H9 (cell line): ENCODE measurements around the gene KIF26B. TPM values are rescaled to one million over a fixed set of nuclear protein-coding genes. Genes with fewer than 3 reads are reported as not detected.

Experiments
- DNase-seq: peaks from one replicate; pipeline ENCODE4 v3.0.0-alpha.2; 2017
- H2AFZ ChIP-seq: one replicate; pipeline ENCODE4 v1.6.1; 2013; ENCODE audit warnings: mild to moderate bottlenecking, low read length, control low read depth, moderate library complexity
- H2AK5ac ChIP-seq: 2 replicates; pipeline ENCODE4 v1.6.1; 2013; ENCODE audit warnings: low read length, control low read depth, mixed read lengths; ENCODE audit not compliant: insufficient read length
- H2BK120ac ChIP-seq: one replicate; pipeline ENCODE4 v1.6.1; 2013; ENCODE audit warnings: low read depth, mild to moderate bottlenecking, low read length, control low read depth, inconsistent platforms; ENCODE audit not compliant: poor library complexity, severe bottlenecking
- H2BK12ac ChIP-seq: 2 replicates; pipeline ENCODE4 v1.6.1; 2013; ENCODE audit warnings: low read length, control low read depth, mixed read lengths, low read depth; ENCODE audit not compliant: insufficient read length
- H2BK15ac ChIP-seq: 2 replicates; pipeline ENCODE4 v1.6.1; 2013; ENCODE audit warnings: low read depth, low read length, control low read depth
- H2BK20ac ChIP-seq: one replicate; pipeline ENCODE4 v1.6.1; 2013; ENCODE audit warnings: low read depth, mild to moderate bottlenecking, low read length, control low read depth, inconsistent platforms; ENCODE audit not compliant: poor library complexity, severe bottlenecking
- H2BK5ac ChIP-seq: 2 replicates; pipeline ENCODE4 v1.6.1; 2013; ENCODE audit warnings: low read length, control low read depth, mixed read lengths; ENCODE audit not compliant: insufficient read length
- H3K14ac ChIP-seq: 2 replicates; pipeline ENCODE4 v1.6.1; 2013; ENCODE audit warnings: low read length, control low read depth; ENCODE audit not compliant: insufficient read depth
- H3K18ac ChIP-seq: 2 replicates; pipeline ENCODE4 v1.6.1; 2013; ENCODE audit warnings: low read depth, mild to moderate bottlenecking, mixed read lengths, low read length, control low read depth; ENCODE audit not compliant: insufficient read length
- H3K23ac ChIP-seq: 2 replicates; pipeline ENCODE4 v1.6.1; 2013; ENCODE audit warnings: low read length, control low read depth, mixed read lengths, low read depth; ENCODE audit not compliant: insufficient read length
- H3K23me2 ChIP-seq: 2 replicates; pipeline ENCODE4 v1.6.1; 2013; ENCODE audit warnings: low read depth, mild to moderate bottlenecking, mixed read lengths, low read length, control low read depth; ENCODE audit not compliant: insufficient read length, poor library complexity, severe bottlenecking
- H3K27ac ChIP-seq: 2 replicates; pipeline ENCODE4 v1.5.1; 2013; ENCODE audit warnings: low read length, control low read depth, mixed read lengths, low read depth; ENCODE audit not compliant: insufficient read length
- H3K27me3 ChIP-seq: 2 replicates; pipeline ENCODE4 v1.6.1; 2013; ENCODE audit warnings: low read length, control low read depth, inconsistent platforms; ENCODE audit not compliant: insufficient read depth
- H3K4ac ChIP-seq: 2 replicates; pipeline ENCODE4 v1.6.1; 2013; ENCODE audit warnings: low read depth, mild to moderate bottlenecking, control low read depth, inconsistent platforms, low read length, moderate library complexity
- H3K4me1 ChIP-seq: 2 replicates; pipeline ENCODE4 v1.6.1; 2013; ENCODE audit warnings: low read length, control low read depth, inconsistent platforms; ENCODE audit not compliant: insufficient read depth
- H3K4me2 ChIP-seq: 2 replicates; pipeline ENCODE4 v1.6.1; 2013; ENCODE audit warnings: low read length, control low read depth, mixed read lengths; ENCODE audit not compliant: insufficient read length, insufficient read depth
- H3K56ac ChIP-seq: 2 replicates; pipeline ENCODE4 v1.6.1; 2013; ENCODE audit warnings: low read depth, mild to moderate bottlenecking, mixed read lengths, low read length, control low read depth; ENCODE audit not compliant: insufficient read length
- H3K79me1 ChIP-seq: 2 replicates; pipeline ENCODE4 v1.6.1; 2013; ENCODE audit warnings: low read depth, mild to moderate bottlenecking, moderate library complexity, low read length, control low read depth, inconsistent platforms; ENCODE audit not compliant: insufficient read depth, poor library complexity, severe bottlenecking
- H3K79me2 ChIP-seq: 2 replicates; pipeline ENCODE4 v1.6.1; 2013; ENCODE audit warnings: low read length, control low read depth, inconsistent platforms; ENCODE audit not compliant: insufficient read depth
- H3K9ac ChIP-seq: 2 replicates; pipeline ENCODE4 v1.6.1; 2013; ENCODE audit warnings: low read length, control low read depth, mixed read lengths; ENCODE audit not compliant: insufficient read length; ENCODE audit errors: extremely low read depth
- H3K9me3 ChIP-seq: one replicate; pipeline ENCODE4 v1.6.1; 2013; ENCODE audit warnings: low read depth, low read length, inconsistent platforms; ENCODE audit not compliant: control insufficient read depth
- H3T11ph ChIP-seq: one replicate; pipeline ENCODE4 v1.6.1; 2013; ENCODE audit warnings: mild to moderate bottlenecking, low read length, control low read depth, inconsistent platforms
- H4K20me1 ChIP-seq: one replicate; pipeline ENCODE4 v1.6.1; 2013; ENCODE audit not compliant: control insufficient read depth, insufficient read length, insufficient read depth
- H4K5ac ChIP-seq: 2 replicates; pipeline ENCODE4 v1.6.1; 2013; ENCODE audit warnings: low read depth, mild to moderate bottlenecking, mixed read lengths, low read length, control low read depth; ENCODE audit not compliant: insufficient read length
- H4K8ac ChIP-seq: replicated peaks from 2 replicates; pipeline ENCODE4 v1.6.1; 2013; ENCODE audit warnings: low read length, control low read depth, mixed read lengths, low read depth; ENCODE audit not compliant: insufficient read length
- H4K91ac ChIP-seq: 2 replicates; pipeline ENCODE4 v1.6.1; 2013; ENCODE audit warnings: low read depth, mild to moderate bottlenecking, moderate library complexity, mixed read lengths, low read length, control low read depth; ENCODE audit not compliant: insufficient read length
- H3K27ac Mint-ChIP-seq, 3 experiments: 2 replicates in 2 of 3; 3 replicates in 1 of 3; pipeline ENCODE4 v1.8.0; 2020 to 2021; ENCODE audit warnings: mixed read lengths in 3 of 3, mild to moderate bottlenecking in 1 of 3, moderate library complexity in 1 of 3
- H3K27me3 Mint-ChIP-seq: 2 replicates; pipeline ENCODE4 v1.8.0; 2021; ENCODE audit warnings: low read depth, mild to moderate bottlenecking, moderate library complexity, mixed read lengths
- H3K36me3 Mint-ChIP-seq, 3 experiments: 2 replicates in 2 of 3; 3 replicates in 1 of 3; pipeline ENCODE4 v1.8.0; 2020 to 2021; ENCODE audit warnings: low read depth in 3 of 3, mixed read lengths in 3 of 3; ENCODE audit not compliant: insufficient read depth in 1 of 3
- H3K4me1 Mint-ChIP-seq, 2 experiments: 2 replicates each; pipeline ENCODE4 v1.8.0; 2020; ENCODE audit warnings: mixed read lengths in 2 of 2
- H3K4me3 Mint-ChIP-seq, 2 experiments: 2 replicates in 1 of 2; 3 replicates in 1 of 2; pipeline ENCODE4 v1.8.0; 2020 to 2021; ENCODE audit warnings: mild to moderate bottlenecking in 2 of 2, mixed read lengths in 2 of 2, moderate library complexity in 1 of 2
- H3K9me3 Mint-ChIP-seq, 2 experiments: 2 replicates in 1 of 2; 3 replicates in 1 of 2; pipeline ENCODE4 v1.8.0; 2020; ENCODE audit warnings: mild to moderate bottlenecking in 2 of 2, mixed read lengths in 2 of 2, moderate library complexity in 1 of 2
- WGBS: extraction: QIAGEN DNeasy Blood & Tissue Kit; methylation state at CpG from one replicate; pipeline ENCODE4 v1.1.7; 2013; ENCODE audit warnings: missing lambda C conversion rate, low lambda C conversion rate, mixed read lengths; ENCODE audit not compliant: insufficient read length; ENCODE audit errors: extremely low coverage; 5-methylcytosine and 5-hydroxymethylcytosine counted together
- total RNA-seq: library from RNA; stranded (reverse); gene quantifications from 2 replicates; pipeline ENCODE4 v1.2.1, GENCODE V29; 2021
- TF ChIP-seq, protein P1 (sequence below): fragments of 200-600 bp; sonication (generic); conservative IDR thresholded peaks from 3 replicates; pipeline ENCODE4 v1.8.0; 2021; ENCODE audit warnings: antibody characterized with exemption, mild to moderate bottlenecking

The KIF26B gene
- total RNA-seq, 1 experiment from 2014 or later: 0.13 TPM

DNA sequence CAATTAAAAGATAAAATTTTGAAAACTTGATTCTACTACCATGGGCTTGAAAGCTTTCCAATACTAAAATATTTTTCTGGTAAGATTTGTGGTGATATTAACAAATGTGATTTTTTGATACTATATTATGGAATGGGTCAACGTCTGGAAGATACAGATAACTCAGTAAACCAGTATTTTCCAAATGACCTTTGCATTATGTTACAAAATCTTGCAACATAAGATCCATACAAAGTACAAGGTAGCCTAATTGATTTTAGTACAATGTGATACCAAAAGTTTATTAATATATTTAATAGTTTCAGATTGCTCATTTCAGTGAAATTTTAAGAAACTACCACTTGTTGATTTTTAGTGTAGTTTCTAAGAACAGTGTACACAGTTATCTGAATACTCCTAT, 236.2 kb downstream of the KIF26B start:
- no peaks in the 10 kb centered on the region for H3K36me3 Mint-ChIP-seq
- no peaks in the 10 kb centered on the region for H3K23me2 ChIP-seq
- H3K27ac Mint-ChIP-seq: no peak overlapping the region
- no peak overlapping the region for H2BK20ac ChIP-seq
- no peak overlapping the region for H2BK15ac ChIP-seq
- H2BK12ac ChIP-seq: no peak overlapping the region
- no peak overlapping the region for H4K5ac ChIP-seq
- no peak overlapping the region for H3K23ac ChIP-seq
- no peaks in the 10 kb centered on the region for H3K79me2 ChIP-seq
- H3K4me2 ChIP-seq: no peak overlapping the region
- no peak overlapping the region for H2AK5ac ChIP-seq
- H3K56ac ChIP-seq: no peak overlapping the region
- no peak overlapping the region for H4K91ac ChIP-seq
- TF ChIP-seq, protein P1, sequence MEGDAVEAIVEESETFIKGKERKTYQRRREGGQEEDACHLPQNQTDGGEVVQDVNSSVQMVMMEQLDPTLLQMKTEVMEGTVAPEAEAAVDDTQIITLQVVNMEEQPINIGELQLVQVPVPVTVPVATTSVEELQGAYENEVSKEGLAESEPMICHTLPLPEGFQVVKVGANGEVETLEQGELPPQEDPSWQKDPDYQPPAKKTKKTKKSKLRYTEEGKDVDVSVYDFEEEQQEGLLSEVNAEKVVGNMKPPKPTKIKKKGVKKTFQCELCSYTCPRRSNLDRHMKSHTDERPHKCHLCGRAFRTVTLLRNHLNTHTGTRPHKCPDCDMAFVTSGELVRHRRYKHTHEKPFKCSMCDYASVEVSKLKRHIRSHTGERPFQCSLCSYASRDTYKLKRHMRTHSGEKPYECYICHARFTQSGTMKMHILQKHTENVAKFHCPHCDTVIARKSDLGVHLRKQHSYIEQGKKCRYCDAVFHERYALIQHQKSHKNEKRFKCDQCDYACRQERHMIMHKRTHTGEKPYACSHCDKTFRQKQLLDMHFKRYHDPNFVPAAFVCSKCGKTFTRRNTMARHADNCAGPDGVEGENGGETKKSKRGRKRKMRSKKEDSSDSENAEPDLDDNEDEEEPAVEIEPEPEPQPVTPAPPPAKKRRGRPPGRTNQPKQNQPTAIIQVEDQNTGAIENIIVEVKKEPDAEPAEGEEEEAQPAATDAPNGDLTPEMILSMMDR: no peak
- H2BK120ac ChIP-seq: no peak overlapping the region
- no peak overlapping the region for H2BK5ac ChIP-seq
- H3K14ac ChIP-seq: no peak overlapping the region
- H3K4me1 ChIP-seq: peaks cover 3% of the 10 kb centered on the region; the same call in 1 of the 2 replicates
- no peaks in the 10 kb centered on the region for H3K9me3 ChIP-seq
- no peak for DNase-seq
- no peak overlapping the region for H3K27ac ChIP-seq
- H4K8ac ChIP-seq: no peak overlapping the region
- H2AFZ ChIP-seq: no peak overlapping the region
- H3K9me3 Mint-ChIP-seq: no peaks in the 10 kb centered on the region; a peak in 1 of 5 replicates
- H3K9ac ChIP-seq: no peak overlapping the region
- no peaks in the 10 kb centered on the region for H3K27me3 ChIP-seq
- H3K79me1 ChIP-seq: no peaks in the 10 kb centered on the region
- no CpG with 5 or more reads among the region's 1 CpG for WGBS
- no peak overlapping the region for H3K4me3 Mint-ChIP-seq
- H3K4me1 Mint-ChIP-seq: peaks cover 4 to 8% of the 10 kb centered on the region in 2 experiments; a peak in 3 of 4 replicates
- no peaks in the 10 kb centered on the region for H4K20me1 ChIP-seq
- H3K18ac ChIP-seq: no peak overlapping the region
- H3K27me3 Mint-ChIP-seq: no peaks in the 10 kb centered on the region; the same call in 1 of the 2 replicates
- no peak overlapping the region for H3T11ph ChIP-seq
- H3K4ac ChIP-seq: no peak overlapping the region
